Stimulated activated CD8-positive, alpha-beta memory T cell treated with anti-CD3 and anti-CD28 coated beads, Interleukin-7, amount 100 ng/mL, for 4 hours (primary cell): ENCODE results near the gene NCAM1.

Source experiments
- DNase-seq, 2 donors: peaks; one replicate each; pipeline ENCODE4 v3.0.0-alpha.2; 2020; ENCODE audit warnings: low read depth in 2 of 2

The NCAM1 gene

DNA sequence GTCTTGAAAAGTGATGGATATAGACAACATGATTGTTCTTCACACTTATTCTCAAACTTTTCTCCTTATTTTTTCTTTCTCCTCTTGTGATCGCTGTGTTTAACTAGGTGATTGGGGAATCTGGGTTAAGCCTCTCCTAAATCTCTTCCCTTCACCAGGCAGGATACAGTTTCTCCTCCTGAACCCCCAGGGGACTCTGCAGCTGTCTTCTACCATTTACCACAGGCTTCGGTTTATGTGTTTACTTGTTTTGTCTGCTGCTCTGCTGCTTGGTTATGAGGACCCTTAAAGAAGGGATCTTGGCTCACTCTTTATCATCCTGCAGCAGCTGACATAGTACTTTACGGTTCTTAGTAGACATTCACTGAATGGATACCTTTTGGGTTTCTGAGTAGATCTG lies 124.2 kb downstream of the NCAM1 start:
- DNase-seq: no peak

GRCh38 chr11:113087706-113088105 lies 126.5 kb downstream of the NCAM1 start:
- no peak for DNase-seq

DNA sequence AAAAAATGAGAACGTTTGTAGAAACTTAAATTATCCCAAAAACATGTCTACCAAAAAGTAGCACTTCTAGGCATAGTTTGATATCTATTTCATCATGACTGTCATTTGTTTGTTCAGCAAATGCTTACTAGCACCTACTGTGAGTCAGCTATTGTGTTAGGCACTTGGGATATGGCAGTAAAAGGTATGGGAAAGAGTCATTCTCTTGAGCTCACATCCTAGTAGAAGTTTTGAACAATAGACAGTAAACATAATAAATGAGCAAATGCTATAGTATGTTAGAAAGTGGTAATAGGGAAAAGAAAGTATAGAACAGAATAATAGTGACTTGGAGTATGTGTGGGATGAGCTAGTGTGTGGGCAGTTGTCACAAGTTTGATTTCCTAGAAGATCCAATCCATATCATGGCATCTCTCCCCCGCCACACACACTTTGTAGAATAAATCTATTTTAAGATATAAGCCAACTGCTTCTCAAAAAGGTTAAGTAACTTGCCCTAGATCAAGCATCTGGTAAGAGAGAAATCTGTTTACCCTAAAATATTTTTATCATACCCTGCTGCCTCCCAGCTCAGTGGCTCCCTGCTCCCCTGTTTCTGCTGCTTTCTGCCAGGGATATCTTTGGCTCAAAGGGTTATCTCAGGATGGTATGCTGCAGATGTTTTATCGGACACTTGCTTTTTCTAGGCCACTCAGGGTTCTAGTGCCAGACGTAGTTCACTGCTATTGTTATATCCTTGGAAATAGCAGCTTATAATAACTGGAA lies 129.7 kb downstream of the NCAM1 start:
- DNase-seq: no peak

GRCh38 chr11:113091481-113091780 lies 130.2 kb downstream of the NCAM1 start:
- DNase-seq: no peak

DNA sequence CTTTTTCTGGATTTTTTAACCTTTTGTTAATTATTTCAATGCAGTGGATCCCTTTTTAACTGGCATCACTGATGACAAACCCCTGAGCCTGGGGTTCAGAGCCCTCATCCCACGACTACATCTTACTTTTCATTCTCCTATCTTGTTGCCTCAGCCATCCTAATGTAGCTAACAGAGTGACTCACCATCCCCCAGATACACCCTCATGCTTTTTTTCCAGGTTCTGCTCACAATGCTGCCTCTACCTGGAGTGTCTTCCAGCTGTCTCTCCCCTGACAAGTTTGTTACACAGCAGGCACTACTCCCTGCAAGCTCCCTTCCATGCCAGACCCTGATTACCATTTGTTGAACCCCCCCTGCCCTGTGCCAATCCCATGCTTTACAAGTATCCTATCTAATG lies 135.4 kb downstream of the NCAM1 start:
- no peak for DNase-seq

- no peak for DNase-seq
Observed at GRCh38 chr11:113103932-113104690, 142.9 kb downstream of the NCAM1 start.

DNA sequence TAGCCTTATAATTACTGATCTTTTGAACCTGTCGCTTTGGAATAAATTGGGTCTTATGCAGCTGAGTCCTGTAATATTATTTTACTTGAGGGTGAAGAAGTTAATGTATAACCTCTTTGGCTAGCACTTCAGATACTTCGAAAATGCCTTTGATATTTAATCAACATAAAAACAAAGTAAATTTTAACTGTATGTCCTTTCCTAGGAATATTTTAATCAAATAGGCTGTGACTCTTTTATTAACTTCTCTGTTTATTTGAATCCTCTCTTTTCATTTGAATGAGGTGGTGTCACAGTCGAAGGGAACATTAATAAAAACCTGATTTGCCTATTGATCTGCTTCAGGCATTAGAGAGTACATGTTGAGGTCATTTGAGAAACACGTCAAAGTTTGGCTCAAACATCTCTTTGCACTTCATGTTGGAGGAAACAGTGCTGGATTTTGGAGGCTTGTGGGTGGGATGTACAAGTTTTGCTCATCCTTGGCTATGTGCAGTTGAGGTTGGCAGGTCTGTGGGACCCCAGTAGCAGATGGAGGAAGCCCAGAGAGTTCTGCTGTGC lies 143.6 kb downstream of the NCAM1 start:
- DNase-seq: no peak

DNA sequence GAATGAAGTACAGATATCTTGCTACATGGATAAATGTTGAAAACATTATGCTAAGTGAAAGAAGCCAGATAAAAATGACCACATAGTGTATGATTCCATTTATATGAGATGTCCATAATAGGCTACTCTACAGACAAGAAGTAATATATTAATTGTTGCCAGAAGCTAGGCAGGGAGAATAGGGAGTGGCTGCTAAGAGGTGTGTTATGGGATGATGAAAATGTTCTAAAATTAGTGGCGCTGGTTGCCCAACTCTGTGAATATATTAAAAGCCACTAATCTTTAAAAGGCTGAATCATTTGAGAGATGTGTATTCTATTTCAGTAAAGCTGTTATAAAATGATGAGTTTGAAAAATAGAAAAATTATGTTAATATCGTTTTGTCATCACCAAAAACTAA lies 144.4 kb downstream of the NCAM1 start:
- no peak for DNase-seq

DNA sequence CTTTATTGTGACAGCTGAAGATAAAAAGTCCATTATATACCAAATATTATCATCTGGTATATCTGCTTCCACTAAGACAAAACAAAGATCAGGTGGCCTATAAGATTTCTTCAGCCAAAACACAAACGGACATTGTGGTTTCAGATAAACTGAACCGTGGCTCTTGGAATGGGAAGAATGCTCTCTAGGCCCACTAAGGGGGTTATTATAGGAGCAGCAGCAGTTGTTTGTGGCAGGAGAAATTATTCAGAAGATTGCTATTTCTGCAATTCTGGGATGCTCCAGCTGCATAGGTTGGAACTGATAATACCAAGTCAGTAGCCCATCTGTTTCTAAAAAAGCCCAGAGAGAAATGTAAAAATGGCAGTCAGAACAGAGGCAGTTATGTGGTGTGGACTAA lies 145.3 kb downstream of the NCAM1 start:
- DNase-seq: no peak

DNA sequence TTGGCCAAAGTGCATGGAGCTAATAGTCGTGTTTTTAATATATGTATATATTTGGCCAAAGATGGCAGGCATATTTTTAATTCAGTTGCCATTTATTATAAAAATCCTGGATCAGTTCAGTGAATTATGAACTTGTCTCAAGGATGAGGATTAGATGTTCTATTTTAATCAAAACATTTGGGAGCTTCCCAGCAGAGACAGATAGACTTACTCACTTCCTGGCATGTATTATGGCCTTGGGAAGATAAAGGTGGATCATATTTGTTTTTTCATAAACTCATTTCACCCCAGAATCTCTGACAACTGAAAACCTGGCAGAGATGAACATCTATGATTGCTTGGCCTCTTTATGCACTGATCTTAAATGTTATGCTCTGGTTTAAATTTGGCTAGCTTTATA lies 148.8 kb downstream of the NCAM1 start:
- DNase-seq: no peak

- no peak for DNase-seq
Observed at GRCh38 chr11:113111156-113111555, 149.9 kb downstream of the NCAM1 start.

DNA sequence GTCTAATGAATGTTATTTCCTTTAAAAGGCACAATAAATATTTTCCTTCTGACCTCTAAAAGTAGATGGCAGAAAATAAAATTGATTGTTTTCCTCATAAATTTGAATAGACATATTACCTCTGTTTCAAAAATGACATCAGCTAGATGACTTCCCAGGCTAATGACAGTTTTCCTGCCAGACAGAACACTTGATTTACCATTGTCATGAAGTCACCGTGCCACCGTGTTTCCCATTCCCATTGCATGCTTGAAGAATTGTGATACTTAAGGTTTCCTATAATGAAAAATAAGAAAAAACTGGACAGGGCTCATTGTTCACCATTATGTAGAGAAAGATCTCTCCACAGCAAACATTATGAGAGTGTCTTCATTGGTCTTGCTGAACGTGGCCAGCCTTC lies 151.1 kb downstream of the NCAM1 start:
- DNase-seq: no peak

DNA sequence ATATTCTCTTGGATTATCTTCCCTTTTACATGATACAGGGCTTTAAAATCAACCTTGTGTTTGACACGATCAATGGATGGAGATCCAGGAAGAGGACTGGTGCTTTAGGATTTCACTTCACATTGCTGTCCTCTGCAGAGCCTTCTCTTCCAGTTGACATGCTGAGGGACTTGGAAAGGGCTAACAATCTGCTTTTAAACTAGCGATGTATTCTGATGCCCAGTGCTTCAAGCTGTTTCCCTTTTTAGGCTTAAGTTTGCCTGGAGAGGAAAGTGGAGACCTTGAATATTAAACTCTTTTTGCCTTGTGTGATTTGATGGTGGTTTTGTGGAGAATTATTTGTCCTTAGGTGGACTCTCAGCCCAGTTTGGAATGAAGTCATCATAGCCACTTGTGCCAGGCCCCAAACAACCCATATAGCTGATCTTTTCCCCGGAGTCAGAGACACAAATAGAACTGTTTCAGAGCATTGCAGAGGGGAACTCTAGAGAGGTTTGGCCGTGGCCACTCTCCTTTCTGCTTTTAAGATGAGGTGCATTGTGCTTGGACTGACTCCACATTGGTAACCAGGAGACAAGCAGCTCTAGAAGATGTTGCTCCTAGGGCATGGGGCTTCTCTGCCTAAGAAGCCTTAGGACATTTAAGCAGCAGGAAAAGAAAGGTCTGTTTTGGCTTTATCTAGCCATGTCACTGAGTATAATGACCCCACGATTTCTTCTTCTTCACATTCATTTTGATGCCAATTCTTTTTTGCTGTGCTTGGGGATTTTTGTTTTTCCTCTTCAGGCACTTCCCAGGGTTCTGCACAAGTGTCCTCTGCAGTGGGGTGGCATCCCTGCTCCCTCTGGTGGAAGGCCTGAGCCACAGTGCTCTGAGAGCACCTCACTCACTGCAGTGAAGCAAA lies 152.8 kb downstream of the NCAM1 start:
- no peak for DNase-seq

DNA sequence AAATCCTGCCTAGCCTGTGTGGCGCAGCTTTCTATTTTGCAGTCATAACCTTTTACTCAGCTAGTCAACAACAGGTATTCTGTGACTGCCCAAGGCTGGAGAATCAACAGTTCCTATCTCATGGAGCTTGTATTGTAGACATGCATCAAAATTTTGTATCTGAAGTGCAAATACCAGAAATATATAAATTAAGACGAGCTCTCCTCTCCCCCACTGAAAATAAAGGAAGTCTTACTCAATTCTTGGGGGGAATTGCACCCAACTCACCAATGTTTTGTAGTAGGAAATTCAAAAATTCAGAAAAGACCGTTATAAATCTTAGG lies 153.4 kb downstream of the NCAM1 start:
- no peak for DNase-seq

- DNase-seq: no peak
Observed at GRCh38 chr11:113118104-113118503, 156.9 kb downstream of the NCAM1 start.

- no peak for DNase-seq
Observed at GRCh38 chr11:113119074-113119473, 157.9 kb downstream of the NCAM1 start.

GRCh38 chr11:113119966-113120736 lies 158.9 kb downstream of the NCAM1 start:
- DNase-seq: no peak

GRCh38 chr11:113121746-113122145 lies 160.5 kb downstream of the NCAM1 start:
- no peak for DNase-seq

DNA sequence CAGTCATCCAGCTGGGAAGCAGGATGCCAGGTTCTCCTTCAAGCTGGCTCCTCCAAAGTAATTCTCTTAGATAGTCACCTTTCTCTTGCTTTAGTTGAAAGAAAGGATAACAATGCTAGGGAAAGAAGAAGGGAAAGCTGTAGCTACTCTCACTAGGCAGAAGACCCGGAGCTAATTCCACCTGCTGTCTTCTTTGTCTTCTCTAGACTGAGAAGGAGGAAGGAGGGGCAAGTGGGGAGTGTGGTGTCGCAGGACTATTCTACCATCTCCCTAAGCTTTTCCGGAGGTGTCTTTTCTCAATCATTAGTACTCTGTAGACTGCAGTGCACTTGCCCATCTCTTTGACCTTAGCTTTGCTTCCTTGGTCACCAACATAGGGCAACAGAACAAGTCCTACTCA lies 162.8 kb downstream of the NCAM1 start:
- no peak for DNase-seq

- no peak for DNase-seq
Observed at GRCh38 chr11:113124578-113124977, 163.4 kb downstream of the NCAM1 start.

DNA sequence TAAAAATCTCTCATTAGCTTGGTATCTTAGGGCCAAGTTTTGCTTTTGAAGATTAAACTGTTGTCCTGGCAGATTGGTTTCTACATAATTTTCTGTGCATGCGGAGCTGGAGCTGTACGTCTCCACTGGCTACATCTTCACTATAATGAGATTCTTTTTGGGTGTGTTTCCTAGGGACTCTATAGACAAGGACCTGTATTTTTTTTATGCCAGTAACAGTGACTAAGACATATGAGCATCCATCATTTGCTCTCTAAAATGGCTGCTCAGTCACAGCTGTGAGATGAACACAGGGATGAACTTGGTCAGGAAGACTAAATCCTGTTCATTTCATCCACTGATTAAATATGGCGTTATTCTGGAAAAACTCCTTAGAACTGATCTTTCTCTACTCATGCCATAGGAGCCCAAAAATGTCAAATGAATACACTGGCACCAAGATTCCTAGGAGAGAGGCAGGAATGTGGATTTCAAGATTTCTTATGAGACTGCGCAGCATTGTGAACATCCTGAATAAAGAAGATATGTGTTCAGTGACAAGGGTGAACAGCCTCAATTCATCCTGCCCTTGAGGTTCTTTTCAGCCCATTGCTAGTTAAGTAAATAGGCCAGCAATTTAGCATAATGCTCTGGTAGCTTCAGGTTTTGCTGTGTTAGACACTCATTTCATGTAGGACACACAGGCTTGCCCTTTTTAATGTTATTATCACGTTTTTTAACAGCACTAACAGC lies 168.2 kb downstream of the NCAM1 start:
- no peak for DNase-seq
